ENCODE measurements around the gene COQ3. TPM values are rescaled to one million over a fixed set of nuclear protein-coding genes. Genes with fewer than 3 reads are reported as not detected.
"Not testable (repeated sequence)": the region's sequence is repeated elsewhere in the genome, so short reads cannot be mapped to it uniquely, and the experiment has no call there.

Gene COQ3
- total RNA-seq, 1 donor from 2014 or later = 4.8 TPM

- Mint-ChIP-seq H3K4me1 (ENCODE audit: unreplicated experiment) (peaks cover 14% of the 10 kb centered on the region), H3K4me3 (ENCODE audit: unreplicated experiment) (no peak overlapping the region), H3K27me3 (ENCODE audit: unreplicated experiment) (no peaks in the 10 kb centered on the region), H3K36me3 (ENCODE audit: unreplicated experiment) (no peaks in the 10 kb centered on the region), H3K9me3 (ENCODE audit: unreplicated experiment) (no peaks in the 10 kb centered on the region), H3K27ac (ENCODE audit: unreplicated experiment) (no peak overlapping the region)
- TF ChIP-seq CTCF (IDR thresholded peaks at IDR 0.05) = no peak
- no peak for DNase-seq (ENCODE audit: extremely low spot score, unreplicated experiment)
Observed at GRCh38 chr6:99338188-99338587, 55.8 kb downstream of the COQ3 start.

- H3K4me3 Mint-ChIP-seq (ENCODE audit: unreplicated experiment); H3K27me3 Mint-ChIP-seq (ENCODE audit: unreplicated experiment); H3K4me1 Mint-ChIP-seq (ENCODE audit: unreplicated experiment); DNase-seq (ENCODE audit: extremely low spot score, unreplicated experiment); H3K27ac Mint-ChIP-seq (ENCODE audit: unreplicated experiment); H3K9me3 Mint-ChIP-seq (ENCODE audit: unreplicated experiment); H3K36me3 Mint-ChIP-seq (ENCODE audit: unreplicated experiment): not testable (repeated sequence)
Observed at GRCh38 chr6:99335298-99335697, 58.7 kb downstream of the COQ3 start.

- peak; percentile 68 for TF ChIP-seq CTCF (IDR thresholded peaks at IDR 0.05)
- H3K9me3 Mint-ChIP-seq (ENCODE audit: unreplicated experiment) = no peaks in the 10 kb centered on the region
- no peak overlapping the region for H3K4me3 Mint-ChIP-seq (ENCODE audit: unreplicated experiment)
- peaks cover 4% of the 10 kb centered on the region for H3K4me1 Mint-ChIP-seq (ENCODE audit: unreplicated experiment)
- H3K27ac Mint-ChIP-seq (ENCODE audit: unreplicated experiment) = no peak overlapping the region
- no peaks in the 10 kb centered on the region for H3K36me3 Mint-ChIP-seq (ENCODE audit: unreplicated experiment)
- H3K27me3 Mint-ChIP-seq (ENCODE audit: unreplicated experiment) = no peaks in the 10 kb centered on the region
- DNase-seq (ENCODE audit: extremely low spot score, unreplicated experiment) = no peak
Observed at GRCh38 chr6:99334526-99335127, 59.4 kb downstream of the COQ3 start.

GRCh38 chr6:99333068-99333467 lies 60.9 kb downstream of the COQ3 start:
- Mint-ChIP-seq H3K27me3 (ENCODE audit: unreplicated experiment) (no peaks in the 10 kb centered on the region), H3K4me1 (ENCODE audit: unreplicated experiment) (peaks cover 4% of the 10 kb centered on the region), H3K36me3 (ENCODE audit: unreplicated experiment) (no peaks in the 10 kb centered on the region), H3K27ac (ENCODE audit: unreplicated experiment) (no peak overlapping the region), H3K4me3 (ENCODE audit: unreplicated experiment) (no peak overlapping the region), H3K9me3 (ENCODE audit: unreplicated experiment) (no peaks in the 10 kb centered on the region)
- no peak for DNase-seq (ENCODE audit: extremely low spot score, unreplicated experiment)
- TF ChIP-seq CTCF (IDR thresholded peaks at IDR 0.05) = no peak

- H3K9me3 Mint-ChIP-seq (ENCODE audit: unreplicated experiment) = no peaks in the 10 kb centered on the region
- no peak for TF ChIP-seq CTCF (IDR thresholded peaks at IDR 0.05)
- H3K4me3 Mint-ChIP-seq (ENCODE audit: unreplicated experiment) = no peak overlapping the region
- H3K4me1 Mint-ChIP-seq (ENCODE audit: unreplicated experiment) = peaks cover 4% of the 10 kb centered on the region
- no peaks in the 10 kb centered on the region for H3K27me3 Mint-ChIP-seq (ENCODE audit: unreplicated experiment)
- no peaks in the 10 kb centered on the region for H3K36me3 Mint-ChIP-seq (ENCODE audit: unreplicated experiment)
- DNase-seq (ENCODE audit: extremely low spot score, unreplicated experiment) = no peak
- H3K27ac Mint-ChIP-seq (ENCODE audit: unreplicated experiment) = no peak overlapping the region
Observed at GRCh38 chr6:99331531-99331930, 62.5 kb downstream of the COQ3 start.

GRCh38 chr6:99330159-99330558 lies 63.8 kb downstream of the COQ3 start:
- Mint-ChIP-seq H3K4me3 (ENCODE audit: unreplicated experiment) (no peak overlapping the region), H3K9me3 (ENCODE audit: unreplicated experiment) (no peaks in the 10 kb centered on the region), H3K36me3 (ENCODE audit: unreplicated experiment) (no peaks in the 10 kb centered on the region)

More at GRCh38 chr6:99330159-99330558, 63.8 kb downstream of the COQ3 start:
- no peak for DNase-seq (ENCODE audit: extremely low spot score, unreplicated experiment)
- H3K27me3 Mint-ChIP-seq (ENCODE audit: unreplicated experiment) = no peaks in the 10 kb centered on the region
- peak; percentile 82 for TF ChIP-seq CTCF (IDR thresholded peaks at IDR 0.05)
- H3K27ac Mint-ChIP-seq (ENCODE audit: unreplicated experiment) = no peak overlapping the region
- peaks cover 4% of the 10 kb centered on the region for H3K4me1 Mint-ChIP-seq (ENCODE audit: unreplicated experiment)

Data from osteocyte (in vitro differentiated cells).